Measurements from ENCODE around the gene GYG2. TPM values are rescaled to one million over a fixed set of nuclear protein-coding genes. Genes with fewer than 3 reads are reported as not detected.

Gene GYG2
- total and polyA plus RNA-seq, 2 of the 8 experiments (the other 6 are each of a cell fraction or from before 2014, with no cell fraction given), result 52.8 to 65.3 TPM

- TF ChIP-seq SRF (IDR thresholded peaks at IDR 0.05; ENCODE audit: low read depth, low read length), result no peak
- no peak for TF ChIP-seq TBP (IDR thresholded peaks at IDR 0.05; ENCODE audit: low read depth, low read length)
- TF ChIP-seq RFX5 (IDR thresholded peaks at IDR 0.05; ENCODE audit: borderline replicate concordance, low read depth, low read length), result no peak
Measured at GRCh38 chrX:2913118-2913517, 84.4 kb downstream of the GYG2 start (continued).
